GM18520 (cell line): ENCODE measurements around the gene OR5D18.
"Not testable (repeated sequence)": the region's sequence is repeated elsewhere in the genome, so short reads cannot be mapped to it uniquely, and the experiment has no call there.

Experiments
- ATAC-seq: cut with Tn5 transposase; IDR thresholded peaks from one replicate; pipeline ENCODE4 v1.9.1; 2021; ENCODE audit not compliant: unreplicated experiment

Gene OR5D18

DNA sequence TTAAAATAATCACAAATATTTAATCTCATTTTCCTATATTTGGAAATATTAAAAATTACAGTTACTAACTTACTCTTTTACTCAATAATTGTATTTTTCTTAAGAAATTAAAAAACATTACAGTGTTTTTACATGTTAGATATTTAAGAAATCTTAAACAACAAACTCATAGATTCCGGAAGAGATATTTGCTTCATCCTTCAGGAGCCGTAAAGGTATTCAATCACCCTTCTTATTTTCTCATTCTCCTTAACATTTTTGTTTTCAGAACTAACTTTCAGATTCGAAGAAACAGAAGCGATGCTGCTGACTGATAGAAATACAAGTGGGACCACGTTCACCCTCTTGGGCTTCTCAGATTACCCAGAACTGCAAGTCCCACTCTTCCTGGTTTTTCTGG, at the start of gene OR5D18:
Gene OR5D18 (plus strand): TSS at position 301 of the 400 bp plus-strand sequence. CDS start 0 bp downstream, at position 301.
- no peak for ATAC-seq

DNA sequence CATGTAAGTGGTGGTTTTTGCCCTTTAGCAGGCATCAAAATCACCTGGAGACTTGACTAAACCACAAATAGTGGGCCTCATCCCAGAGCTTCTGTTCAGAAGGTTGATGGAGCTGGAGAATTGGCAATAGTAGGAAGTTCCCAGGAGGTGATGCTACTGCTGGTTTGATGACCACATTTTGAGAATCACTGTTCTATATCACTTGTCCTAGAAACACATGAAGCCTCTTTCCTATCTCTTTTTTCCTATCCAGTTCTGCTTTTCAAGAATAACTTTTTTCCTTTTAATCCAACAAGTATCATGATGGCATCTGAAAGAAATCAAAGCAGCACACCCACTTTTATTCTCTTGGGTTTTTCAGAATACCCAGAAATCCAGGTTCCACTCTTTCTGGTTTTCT, 46.3 kb upstream of the OR5D18 start, which contains the start of gene OR5D13:
Gene OR5D13 (plus strand): TSS at position 301 of the 400 bp plus-strand sequence. CDS start 0 bp downstream, at position 301.
- no peak for ATAC-seq

DNA sequence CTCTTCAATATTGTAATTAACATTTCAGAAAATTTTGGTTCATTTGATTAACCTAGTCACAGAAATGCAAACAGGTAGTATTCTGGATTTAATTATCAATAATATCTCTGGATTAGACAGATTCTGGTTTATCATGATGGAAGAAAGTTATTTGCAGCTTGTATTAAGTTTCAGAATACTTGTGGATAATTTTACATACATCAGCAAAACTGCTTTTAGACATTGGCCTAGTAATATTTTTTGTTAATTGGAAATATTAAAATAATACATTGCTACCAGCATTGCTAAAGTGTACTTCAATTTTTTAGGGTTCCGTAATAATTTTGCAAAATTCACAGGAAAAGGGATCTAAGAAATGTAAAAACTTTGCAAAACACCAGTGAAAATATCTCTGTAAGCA, 27.8 kb upstream of the OR5D18 start:
- ATAC-seq: no peak

DNA sequence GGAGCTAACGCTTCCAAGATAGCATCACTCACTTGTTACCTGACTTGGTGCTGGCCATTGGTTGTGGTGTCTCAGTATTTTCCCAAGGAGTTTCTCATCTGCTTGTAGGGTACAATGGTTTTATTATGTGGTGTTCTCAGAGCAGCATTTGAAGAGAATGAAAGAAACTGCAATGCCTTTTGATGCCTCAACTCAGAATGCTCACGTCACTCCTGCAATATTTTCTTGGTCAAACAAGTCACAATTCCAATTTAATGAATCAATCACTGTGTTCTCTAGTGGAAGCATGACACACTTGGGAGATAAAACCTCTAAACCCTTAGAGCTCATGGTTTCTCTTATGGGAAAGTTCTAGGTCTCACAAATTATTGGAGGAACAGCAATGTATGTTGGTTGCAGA, 26.1 kb upstream of the OR5D18 start:
- ATAC-seq: no peak

DNA sequence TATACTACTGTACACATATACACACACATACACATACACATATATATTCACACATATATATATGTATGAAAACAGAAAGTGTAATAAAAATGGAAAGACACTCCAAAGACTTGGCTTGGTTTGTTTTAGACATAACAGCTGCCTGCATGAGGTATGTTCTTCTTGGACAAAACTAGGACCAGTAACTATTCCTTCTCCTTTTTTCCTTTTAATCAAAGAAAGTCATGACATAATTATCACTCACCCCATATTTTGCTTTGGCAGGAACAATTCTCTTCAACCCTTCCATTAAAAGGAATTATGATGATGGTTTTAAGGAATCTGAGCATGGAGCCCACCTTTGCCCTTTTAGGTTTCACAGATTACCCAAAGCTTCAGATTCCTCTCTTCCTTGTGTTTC, 24.2 kb upstream of the OR5D18 start, which contains the start of gene OR5D14:
Gene OR5D14 (plus strand): TSS at position 301 of the 400 bp plus-strand sequence. CDS start 0 bp downstream, at position 301.
- no peak for ATAC-seq

DNA sequence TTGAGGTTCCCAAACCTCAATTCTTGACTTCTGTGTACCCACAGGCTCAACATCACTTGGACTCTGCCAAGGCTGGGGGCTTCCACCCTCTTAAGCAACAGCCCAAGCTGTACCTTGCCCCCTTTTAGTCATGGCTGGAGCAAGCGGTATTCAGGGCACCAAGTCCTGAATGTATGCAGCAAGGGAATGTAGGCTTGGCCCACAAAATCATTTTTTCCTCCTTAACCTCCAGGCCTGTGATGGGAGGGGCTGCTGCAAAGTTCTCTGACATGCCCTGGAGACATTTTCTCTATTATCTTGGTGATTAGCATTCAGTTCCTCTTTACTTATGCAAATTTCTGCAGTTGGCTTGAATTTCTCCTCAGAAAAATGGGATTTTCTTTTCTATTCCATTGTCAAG, 13.2 kb upstream of the OR5D18 start:
- no peak for ATAC-seq

DNA sequence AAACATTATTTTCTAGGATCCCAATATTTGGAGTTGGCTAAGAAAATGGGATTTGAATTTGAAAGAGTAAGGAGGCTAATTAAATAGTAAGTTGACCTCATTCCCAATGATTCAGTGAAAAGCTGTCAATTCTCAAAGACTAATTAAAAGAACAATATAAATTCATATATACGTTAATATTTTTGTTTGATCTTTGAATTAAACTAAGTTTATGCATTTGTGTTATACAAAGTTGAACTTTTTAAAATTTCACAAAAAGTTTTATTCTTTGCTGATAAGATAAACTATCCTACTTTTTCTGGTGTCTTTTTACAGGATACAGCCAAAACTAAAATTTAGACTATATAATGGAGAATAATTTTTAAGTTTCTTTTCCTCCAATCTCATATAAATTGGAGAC, 8.4 kb upstream of the OR5D18 start, which contains the start of gene OR5L1:
Gene OR5L1 (plus strand): TSS at position 301 of the 400 bp plus-strand sequence. CDS start 100 bp downstream, outside the sequence.
- no peak for ATAC-seq

DNA sequence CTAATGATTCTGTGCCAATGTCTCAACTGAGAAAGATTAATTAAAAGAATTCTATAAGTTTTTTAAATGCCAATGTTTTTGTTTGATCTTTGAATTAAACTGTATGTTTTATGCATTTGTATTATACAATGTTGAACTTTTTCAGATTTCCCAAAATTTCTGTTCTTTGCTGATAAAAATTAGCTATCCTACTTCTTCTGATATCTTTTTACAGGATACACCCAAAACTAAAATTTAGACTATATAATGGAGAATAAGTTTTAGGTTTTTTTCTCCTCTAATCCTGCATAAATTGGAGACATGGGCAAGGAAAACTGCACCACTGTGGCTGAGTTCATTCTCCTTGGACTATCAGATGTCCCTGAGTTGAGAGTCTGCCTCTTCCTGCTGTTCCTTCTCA, 7.5 kb downstream of the OR5D18 start, which contains the start of gene OR5L2:
Gene OR5L2 (plus strand): TSS at position 301 of the 400 bp plus-strand sequence. CDS start 0 bp downstream, at position 301.
- no peak for ATAC-seq

DNA sequence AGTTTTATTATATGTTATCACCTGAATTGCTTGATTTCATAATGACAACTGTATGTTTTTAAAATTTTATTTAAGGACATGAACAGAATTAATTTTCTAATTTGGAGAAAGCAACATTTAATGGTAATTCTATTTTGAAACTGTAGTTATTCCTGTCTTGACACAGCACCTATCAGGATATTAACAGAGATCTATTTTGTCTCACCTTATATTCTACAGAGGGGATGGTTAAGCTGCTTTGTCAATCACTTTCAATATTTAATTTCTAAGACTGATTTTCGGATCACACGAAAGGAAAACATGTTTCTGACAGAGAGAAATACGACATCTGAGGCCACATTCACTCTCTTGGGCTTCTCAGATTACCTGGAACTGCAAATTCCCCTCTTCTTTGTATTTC, 19.0 kb downstream of the OR5D18 start, which contains the start of gene OR5D16:
Gene OR5D16 (plus strand): TSS at position 301 of the 400 bp plus-strand sequence. CDS start 0 bp downstream, at position 301.
- no peak for ATAC-seq

DNA sequence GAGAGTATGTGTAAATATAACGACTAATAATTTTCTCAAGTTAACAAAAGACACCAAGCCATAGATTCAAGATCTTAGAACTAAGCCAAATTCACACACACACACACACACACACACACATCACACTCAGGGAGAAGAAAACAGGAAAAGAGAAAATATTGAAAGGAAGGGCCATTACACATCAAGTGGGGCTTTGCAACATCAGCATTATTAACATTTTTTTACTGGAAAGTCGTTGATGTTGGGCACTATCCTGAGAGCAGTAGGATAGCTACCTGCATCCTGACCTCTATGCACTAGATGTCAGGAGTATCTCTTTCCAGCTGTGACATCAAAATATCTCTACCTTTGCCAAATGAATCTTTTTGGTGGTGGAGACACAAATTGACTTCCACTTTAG, 28.0 kb downstream of the OR5D18 start:
- ATAC-seq: no peak

DNA sequence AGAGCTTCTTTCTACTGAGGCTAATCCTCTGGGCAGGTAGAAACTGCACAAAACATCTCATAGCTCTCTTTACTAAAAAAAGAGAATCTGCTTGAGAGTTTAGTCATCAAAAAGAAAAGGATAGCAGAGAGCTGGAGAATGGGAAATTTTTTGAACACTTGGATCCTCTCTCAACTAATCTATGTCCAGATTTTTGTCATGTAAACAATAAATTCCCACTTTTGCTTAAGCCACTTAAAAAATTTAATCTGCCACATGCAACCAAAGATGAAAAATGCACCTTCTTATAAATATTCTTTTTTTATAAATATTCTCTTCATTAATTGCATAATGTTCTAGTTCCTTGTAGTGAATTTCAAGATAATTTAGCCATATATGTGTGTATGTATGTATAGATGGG, 29.6 kb downstream of the OR5D18 start:
- ATAC-seq: no peak

DNA sequence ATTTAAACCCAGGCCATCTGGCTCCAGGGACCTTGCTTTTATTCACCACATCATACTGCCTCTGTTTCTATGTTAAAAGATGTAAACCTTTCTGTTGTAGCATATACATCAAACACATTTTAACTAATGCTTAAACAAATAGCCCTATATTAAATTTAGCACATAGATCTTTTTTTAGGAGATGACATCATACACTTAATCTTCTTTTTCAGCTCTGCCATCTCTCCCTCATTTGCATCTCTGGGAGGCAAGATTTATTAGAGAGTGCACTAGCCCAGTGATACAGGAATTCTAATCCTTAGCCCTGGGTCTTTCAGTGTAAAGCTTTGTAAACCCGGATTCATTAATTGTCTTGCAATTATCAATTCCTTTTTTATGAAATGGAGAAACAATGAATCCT, 32.7 kb downstream of the OR5D18 start:
- no peak for ATAC-seq

DNA sequence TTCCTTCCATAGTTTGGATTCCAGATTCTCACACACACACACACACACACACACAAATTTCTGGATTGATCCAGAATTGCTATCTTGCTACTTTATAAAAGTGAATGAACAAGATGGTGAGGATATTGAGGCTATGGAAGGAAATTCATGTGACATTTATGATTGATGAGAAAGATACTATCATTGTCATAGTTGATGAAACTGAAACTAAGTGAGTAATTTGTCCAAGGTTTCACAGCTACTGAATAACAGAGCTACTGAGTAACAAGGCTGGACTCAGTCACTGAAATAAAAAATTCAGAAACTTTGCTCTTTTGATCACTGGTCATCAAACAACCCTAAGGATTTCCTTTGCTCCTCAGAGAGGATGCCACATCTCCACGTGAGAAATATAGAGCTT, 35.3 kb downstream of the OR5D18 start:
- ATAC-seq: no peak

DNA sequence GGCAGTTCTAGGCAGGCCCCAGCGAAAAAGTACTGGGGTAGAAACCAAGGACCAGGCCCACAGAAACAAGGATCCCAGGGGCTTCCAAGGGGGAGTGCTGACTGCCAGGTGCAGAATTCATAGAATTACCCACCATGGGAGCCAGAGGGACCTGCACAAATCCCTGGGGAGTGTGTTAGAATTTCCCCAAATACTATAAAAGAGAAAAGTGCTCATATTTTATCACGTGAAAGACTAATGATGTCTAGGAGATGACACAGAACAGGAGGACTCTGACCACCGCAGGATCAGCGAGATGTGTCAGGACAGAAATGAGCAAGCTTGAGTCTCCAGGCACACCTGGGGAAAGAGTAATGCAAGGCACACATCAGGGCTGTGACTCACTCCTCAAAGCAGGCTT, 47.9 kb downstream of the OR5D18 start:
- not testable (repeated sequence) for ATAC-seq
